Stimulated activated memory B cell treated with anti-CD40 and anti-IgM and Interleukin-4, amounts not matched to agents 10 μg/mL and 1 μg/mL and 100 μg/mL, for 72 hours (primary cell): ENCODE measurements around the gene NRF1.

Experiments used
- ATAC-seq: fragments of 150-1000 bp; cut with Tn5 transposase; 2 replicates; pipeline ENCODE4 v1.10.0; 2021
- H3K27ac Mint-ChIP-seq: one replicate; pipeline ENCODE4 v1.8.0; 2022; ENCODE audit warnings: mild to moderate bottlenecking, mixed read lengths
- H3K27me3 Mint-ChIP-seq: one replicate; pipeline ENCODE4 v1.8.0; 2022; ENCODE audit warnings: mixed read lengths
- H3K36me3 Mint-ChIP-seq: one replicate; pipeline ENCODE4 v1.8.0; 2022; ENCODE audit warnings: mixed read lengths
- H3K4me1 Mint-ChIP-seq: one replicate; pipeline ENCODE4 v1.8.0; 2022; ENCODE audit warnings: mixed read lengths
- H3K4me3 Mint-ChIP-seq: one replicate; pipeline ENCODE4 v1.8.0; 2022; ENCODE audit warnings: mild to moderate bottlenecking, moderate library complexity, mixed read lengths
- H3K9me3 Mint-ChIP-seq: one replicate; pipeline ENCODE4 v1.8.0; 2022; ENCODE audit warnings: mixed read lengths

Gene NRF1

DNA sequence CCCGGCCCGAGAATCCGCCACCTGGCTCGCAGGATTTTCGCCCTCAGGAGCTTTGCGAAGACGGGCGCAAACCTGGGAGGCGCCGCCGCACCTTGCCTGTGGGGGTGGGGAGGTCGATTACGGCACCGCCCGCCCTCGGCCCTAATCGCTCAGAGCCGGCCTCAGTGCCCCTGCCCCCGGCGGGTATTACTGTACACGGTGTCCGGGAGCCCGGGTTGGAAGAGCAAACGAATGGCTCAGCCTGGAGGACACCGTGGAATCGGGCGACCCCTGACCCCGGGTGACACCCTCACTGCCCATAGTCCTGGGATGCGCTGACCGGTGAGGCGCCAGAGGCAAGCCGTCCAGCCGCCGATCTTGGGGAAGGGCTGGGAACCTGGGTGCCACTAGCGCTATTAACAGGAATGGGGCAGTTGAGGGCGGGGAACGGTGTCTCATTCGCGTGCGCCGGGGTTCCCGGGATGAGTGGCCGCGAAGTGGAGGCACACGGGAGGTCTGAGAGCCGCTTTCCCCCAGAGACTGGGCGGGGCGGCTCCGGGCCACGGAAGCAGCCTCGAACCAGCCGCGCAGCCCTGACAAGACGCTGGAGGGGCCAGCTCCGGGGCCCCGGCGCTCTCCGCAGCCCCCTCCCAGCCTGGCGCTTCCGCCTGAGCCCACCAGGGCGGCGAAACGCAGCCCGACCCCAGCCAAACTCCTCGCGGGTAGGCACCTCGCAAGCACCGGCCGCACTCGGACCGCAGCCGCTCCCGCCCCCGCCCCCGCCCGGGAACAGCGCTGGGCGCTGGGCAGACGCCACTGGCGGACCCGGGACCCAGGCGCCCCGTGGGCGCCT lies 167.5 kb downstream of the NRF1 start:
- Mint-ChIP-seq H3K9me3 (no peaks in the 10 kb centered on the region), H3K4me1 (peaks cover 34% of the 10 kb centered on the region), H3K27ac (no peak overlapping the region), H3K36me3 (no peaks in the 10 kb centered on the region), H3K27me3 (peaks cover 65% of the 10 kb centered on the region), H3K4me3 (peak overlapping the region; percentile 66)
- no peak for ATAC-seq

DNA sequence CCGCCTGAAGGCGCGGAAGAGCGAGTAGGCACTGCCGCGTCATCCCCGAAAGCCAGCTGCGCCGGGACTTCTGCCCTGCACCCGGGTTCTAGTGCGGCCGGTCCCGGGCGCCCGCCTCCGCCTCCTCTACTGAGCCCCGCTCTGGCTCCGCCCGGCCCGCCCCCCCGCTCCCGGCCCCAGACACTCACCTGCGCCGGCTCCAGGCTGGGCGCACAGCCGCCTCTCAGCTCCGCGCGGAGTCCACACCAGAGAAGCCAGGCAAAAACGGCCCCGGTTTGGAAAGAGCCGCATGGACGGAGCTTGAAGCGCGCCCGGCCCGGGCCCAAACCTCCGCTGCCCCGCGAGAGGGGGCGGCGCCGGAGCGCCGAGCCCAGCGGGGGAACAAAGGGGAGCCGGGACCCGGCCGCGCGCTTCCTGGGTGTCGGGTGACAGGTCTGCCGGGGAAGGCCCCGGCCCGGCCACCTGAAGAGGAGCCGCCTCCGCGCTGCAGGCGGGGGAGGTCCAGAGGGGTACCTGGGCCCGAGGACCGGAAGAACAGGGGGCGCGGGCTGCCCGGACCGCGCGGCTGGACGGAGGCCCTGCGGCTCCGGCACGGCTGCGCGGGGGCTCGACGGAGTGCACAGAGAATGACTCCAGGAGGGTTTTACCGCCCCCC lies 168.2 kb downstream of the NRF1 start:
- ATAC-seq: peak; percentile 43
- Mint-ChIP-seq H3K4me3 (peak overlapping the region; percentile 59), H3K27me3 (peaks cover 71% of the 10 kb centered on the region), H3K4me1 (peaks cover 38% of the 10 kb centered on the region), H3K27ac (no peak overlapping the region), H3K36me3 (no peaks in the 10 kb centered on the region), H3K9me3 (no peaks in the 10 kb centered on the region)

- Mint-ChIP-seq H3K36me3 (no peaks in the 10 kb centered on the region), H3K27me3 (peaks cover 74% of the 10 kb centered on the region), H3K27ac (no peak overlapping the region), H3K9me3 (no peaks in the 10 kb centered on the region), H3K4me3 (peak overlapping the region; percentile 59), H3K4me1 (peaks cover 45% of the 10 kb centered on the region)
- ATAC-seq: peak; percentile 73
Measured at GRCh38 chr7:129780257-129780973, 168.9 kb downstream of the NRF1 start.

DNA sequence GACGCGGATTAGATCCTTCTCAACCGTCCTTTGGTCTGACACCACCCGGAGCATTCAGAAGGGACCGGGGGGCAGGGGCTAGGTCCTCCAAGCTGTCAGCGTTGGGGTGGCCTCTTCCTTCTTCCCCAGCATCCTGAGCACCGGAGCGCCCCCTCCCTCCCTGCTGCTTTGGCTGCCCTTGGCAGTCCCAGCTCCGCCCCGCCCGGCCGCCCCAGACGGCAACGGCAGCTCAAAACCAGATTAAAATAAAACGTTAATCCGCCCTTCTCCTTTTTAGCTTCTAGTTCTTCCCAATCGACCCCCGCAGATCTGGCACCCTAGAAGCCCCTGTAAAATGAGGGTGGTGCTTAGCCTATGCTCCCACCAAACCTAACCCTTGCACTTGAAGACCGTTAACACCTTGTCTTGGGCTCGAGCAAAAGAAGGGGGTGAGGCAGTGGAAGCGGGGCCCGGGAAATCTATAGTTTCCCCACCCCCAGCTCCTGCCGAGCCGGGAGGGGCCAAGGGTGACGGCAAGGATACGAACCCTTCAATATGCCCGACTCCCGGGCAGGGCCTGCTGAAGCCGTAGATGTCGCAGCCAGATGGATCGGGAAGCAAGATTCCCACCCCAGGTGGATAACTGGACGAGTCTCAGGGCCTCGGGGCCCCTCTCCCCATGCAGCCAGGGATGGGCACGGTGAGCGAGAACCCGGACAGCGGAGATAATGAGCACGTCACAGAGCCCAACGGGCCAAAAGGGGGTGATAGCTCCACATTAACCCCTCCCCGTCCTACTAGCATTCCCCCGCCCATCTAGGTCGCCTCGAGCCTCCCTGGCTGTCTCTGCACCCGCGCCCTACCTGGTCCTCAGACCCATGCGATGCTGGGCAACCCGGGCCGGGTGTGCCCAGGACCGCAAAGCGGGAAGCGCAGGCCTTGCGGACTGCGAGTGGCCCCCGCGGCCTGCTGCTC lies 169.7 kb downstream of the NRF1 start:
- ATAC-seq: no peak
- H3K9me3 Mint-ChIP-seq: no peaks in the 10 kb centered on the region
- H3K4me3 Mint-ChIP-seq: peak overlapping the region; percentile 78
- H3K4me1 Mint-ChIP-seq: peaks cover 53% of the 10 kb centered on the region
- H3K27ac Mint-ChIP-seq: no peak overlapping the region
- H3K36me3 Mint-ChIP-seq: no peaks in the 10 kb centered on the region
- H3K27me3 Mint-ChIP-seq: peaks cover 75% of the 10 kb centered on the region

DNA sequence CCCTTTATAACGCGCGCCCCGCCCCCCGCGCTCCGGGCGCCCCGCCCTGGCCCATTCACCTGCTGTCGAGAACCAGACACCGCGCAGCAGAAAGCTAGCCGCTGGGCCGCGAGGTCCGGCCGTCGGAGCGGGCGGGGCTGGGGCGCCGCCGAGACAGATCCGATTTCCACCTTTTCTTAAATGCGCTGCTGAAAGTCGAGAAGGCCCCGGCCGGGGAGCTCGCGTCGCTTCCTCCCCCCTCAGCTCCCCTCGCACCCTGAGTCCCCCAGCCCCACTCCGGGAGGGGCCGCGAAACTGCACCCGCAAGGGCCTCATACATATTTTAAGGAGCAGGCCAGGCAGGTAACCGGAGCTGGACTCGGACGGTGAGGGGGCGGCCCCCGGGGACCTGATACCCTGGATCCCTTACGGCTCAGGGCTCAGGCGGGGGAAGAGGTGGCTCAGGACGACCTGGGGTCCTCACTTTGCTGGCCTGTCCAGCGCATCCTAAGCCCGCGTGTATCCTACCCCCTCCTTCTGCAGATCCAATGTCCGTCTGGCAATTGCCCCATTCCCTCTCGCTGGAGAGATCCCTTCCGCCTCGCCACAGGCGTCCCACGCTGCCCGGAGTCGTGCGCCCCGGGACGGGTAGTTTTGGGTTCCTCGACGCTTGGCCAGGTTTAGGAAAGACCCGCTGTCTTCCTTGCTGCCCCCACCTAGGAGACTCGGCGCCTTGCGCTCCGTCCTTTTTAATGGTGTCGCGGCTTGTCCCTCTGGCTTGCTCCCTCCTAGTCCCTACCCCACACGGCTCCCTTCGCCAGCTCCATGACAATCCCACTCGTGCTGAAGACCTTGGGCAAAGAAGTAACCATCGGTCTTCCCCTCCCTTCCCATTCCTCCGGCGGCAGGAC lies 170.7 kb downstream of the NRF1 start:
- Mint-ChIP-seq H3K9me3 (no peaks in the 10 kb centered on the region), H3K27ac (no peak overlapping the region), H3K27me3 (peaks cover 79% of the 10 kb centered on the region), H3K4me1 (peaks cover 58% of the 10 kb centered on the region), H3K4me3 (peak overlapping the region; percentile 78), H3K36me3 (no peaks in the 10 kb centered on the region)
- no peak for ATAC-seq

GRCh38 chr7:129782818-129783583 lies 171.5 kb downstream of the NRF1 start:
- H3K9me3 Mint-ChIP-seq: no peaks in the 10 kb centered on the region
- no peaks in the 10 kb centered on the region for H3K36me3 Mint-ChIP-seq
- H3K27me3 Mint-ChIP-seq: peaks cover 76% of the 10 kb centered on the region
- H3K4me3 Mint-ChIP-seq: peak overlapping the region; percentile 55
- H3K27ac Mint-ChIP-seq: no peak overlapping the region
- H3K4me1 Mint-ChIP-seq: peaks cover 58% of the 10 kb centered on the region
- ATAC-seq: no peak

GRCh38 chr7:129783584-129783919 lies 172.0 kb downstream of the NRF1 start:
- Mint-ChIP-seq H3K9me3 (no peaks in the 10 kb centered on the region), H3K27ac (no peak overlapping the region), H3K4me3 (no peak overlapping the region), H3K27me3 (peaks cover 72% of the 10 kb centered on the region), H3K36me3 (no peaks in the 10 kb centered on the region), H3K4me1 (peaks cover 54% of the 10 kb centered on the region)
- ATAC-seq: no peak

DNA sequence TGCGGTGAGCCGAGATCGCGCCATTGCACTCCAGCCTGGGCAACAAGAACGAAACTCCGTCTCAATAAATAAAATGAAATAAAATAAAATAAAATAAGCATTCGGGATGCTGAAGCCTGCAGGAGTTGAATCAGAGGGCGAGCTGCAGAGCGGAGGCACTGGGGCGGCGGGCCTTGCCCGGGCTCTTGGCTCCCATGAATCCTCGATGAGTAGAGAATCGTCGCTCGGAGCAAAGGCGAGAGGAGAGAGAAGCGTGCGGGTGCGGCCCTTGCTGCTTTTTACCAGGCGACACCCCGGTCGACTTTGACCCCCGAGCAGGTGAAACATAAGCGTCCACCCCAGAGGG lies 172.9 kb downstream of the NRF1 start:
- peaks cover 50% of the 10 kb centered on the region for H3K4me1 Mint-ChIP-seq
- no peaks in the 10 kb centered on the region for H3K36me3 Mint-ChIP-seq
- no peak overlapping the region for H3K4me3 Mint-ChIP-seq
- no peaks in the 10 kb centered on the region for H3K9me3 Mint-ChIP-seq
- no peak for ATAC-seq
- H3K27me3 Mint-ChIP-seq: peaks cover 77% of the 10 kb centered on the region
- no peak overlapping the region for H3K27ac Mint-ChIP-seq

DNA sequence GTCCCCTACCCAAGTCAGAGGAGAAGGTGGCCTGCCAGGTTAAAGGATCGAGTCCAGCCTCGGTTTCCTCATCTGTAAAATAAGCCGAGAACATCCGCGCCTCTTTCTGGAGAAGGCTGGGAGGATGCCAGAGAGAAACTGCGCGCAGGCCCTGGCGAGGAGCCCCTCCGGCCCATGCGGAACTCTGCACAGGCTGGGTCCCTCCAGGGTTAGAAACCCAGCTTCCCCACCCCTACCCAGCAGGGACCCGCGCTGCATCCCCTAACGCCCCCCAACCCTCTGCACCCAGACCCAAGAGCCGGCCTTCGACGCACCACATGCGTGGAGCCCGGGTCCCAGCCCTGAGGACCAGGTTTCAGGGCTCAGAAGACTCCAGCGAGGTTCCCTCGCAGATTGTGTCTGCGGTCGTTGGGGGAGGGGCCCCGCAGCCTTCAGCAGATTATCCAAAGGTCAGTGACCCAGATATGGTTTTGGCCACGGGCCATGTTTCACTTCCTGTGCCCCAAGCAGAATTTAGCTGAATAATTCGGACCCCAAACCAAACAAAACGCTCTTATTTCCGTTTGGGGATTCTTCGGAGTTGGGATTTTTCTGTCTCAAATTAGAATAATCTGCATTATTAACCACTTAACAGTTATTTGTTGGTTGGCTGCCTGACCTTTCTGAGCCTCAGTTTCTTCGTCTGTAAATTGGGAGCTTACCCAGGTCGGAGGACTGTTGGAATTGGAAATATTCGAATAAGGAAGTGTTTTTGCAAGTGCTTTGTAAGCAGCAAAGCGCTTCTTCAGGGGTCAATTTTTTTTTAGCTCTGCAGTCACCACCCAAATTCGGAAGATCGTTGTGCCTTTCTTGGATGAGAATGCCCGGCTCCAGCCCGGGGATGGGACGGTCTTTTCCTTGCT lies 173.5 kb downstream of the NRF1 start:
- Mint-ChIP-seq H3K4me3 (peak overlapping the region; percentile 45), H3K27ac (no peak overlapping the region)

DNA sequence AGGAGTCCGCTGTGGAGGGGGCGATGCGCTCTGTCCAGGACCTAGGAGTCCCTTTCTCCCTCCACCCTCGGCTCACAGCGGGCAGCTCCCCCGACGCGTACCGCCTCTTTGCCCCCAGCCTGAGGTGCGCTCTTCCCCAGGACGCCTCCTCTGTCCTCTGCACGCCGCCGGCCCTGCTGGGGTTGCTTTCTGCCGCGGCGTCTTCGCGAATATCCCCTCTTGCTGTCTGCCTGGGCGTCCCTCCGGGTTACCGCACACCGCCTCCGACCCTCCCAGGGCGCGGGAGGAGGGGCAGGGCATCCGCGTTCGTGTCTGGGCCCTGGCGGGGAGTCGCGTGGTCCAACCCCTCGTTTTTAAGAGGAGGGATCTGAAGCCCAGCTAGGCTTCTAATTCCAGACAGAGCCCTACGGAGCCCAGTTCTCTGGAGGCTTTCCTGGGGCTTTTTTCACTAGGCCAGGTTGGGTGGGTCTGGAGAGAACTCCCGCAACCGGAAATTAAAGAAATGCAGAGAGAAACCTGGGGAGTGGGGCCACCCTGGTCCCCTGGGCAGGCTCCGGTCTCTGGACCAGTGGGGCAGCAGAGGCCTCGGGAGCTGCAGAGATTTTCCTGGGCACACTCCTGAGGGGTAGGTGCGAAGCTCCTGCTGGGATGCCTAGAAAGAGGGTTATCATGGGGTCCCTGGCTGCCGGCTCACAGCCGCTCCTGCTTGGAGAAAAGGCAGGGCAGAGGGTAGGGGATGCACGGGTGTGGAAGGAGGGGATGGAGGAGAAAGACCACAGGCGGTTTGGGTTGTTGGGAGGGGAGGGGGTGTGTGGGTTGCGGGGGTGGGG lies 174.4 kb downstream of the NRF1 start:
- H3K36me3 Mint-ChIP-seq: no peaks in the 10 kb centered on the region
- no peaks in the 10 kb centered on the region for H3K9me3 Mint-ChIP-seq
- peaks cover 48% of the 10 kb centered on the region for H3K4me1 Mint-ChIP-seq
- peaks cover 84% of the 10 kb centered on the region for H3K27me3 Mint-ChIP-seq
- ATAC-seq: peak; percentile 38
- H3K27ac Mint-ChIP-seq: no peak overlapping the region
- H3K4me3 Mint-ChIP-seq: peak overlapping the region; percentile 45

More for the DNA sequence above, 173.5 kb downstream of the NRF1 start:
- ATAC-seq: peak; percentile 39
- Mint-ChIP-seq H3K4me1 (peaks cover 50% of the 10 kb centered on the region), H3K27me3 (peaks cover 83% of the 10 kb centered on the region), H3K36me3 (no peaks in the 10 kb centered on the region), H3K9me3 (no peaks in the 10 kb centered on the region)

DNA sequence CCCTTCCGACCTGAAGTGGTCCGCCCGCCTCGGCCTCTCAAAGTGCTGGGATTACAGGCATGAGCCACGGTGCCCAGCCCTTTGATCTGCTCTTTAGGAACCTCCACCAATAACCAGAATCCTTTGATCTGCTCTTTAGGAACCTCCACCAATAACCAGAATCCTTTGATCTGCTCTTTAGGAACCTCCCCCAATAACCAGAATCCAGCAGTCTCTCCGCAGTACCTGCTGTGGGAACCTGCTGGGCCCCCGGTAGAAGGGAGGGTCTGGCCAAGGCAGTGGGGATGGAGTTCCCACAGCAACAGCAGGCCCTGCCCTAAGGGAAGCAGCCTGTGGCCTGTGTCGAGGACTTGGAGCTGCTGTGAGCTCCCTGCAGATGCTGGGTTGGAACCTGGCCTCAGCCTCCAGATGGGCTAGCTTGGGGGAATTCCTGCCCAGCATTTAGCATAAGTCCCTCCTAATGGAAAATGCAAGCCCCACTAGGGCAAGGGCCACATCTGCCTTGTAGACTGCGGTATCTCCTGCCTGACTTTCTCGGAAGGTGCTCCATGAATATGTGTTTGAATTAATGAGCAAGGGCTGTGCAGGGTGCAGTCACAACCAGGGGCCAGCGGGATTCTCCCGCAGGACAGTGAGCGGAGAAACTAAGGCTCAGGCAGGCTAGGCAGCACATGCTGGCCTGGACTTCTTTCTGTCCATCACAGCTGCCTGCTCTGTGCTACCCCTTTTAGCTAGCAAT lies 175.5 kb downstream of the NRF1 start:
- Mint-ChIP-seq H3K27me3 (peaks cover 83% of the 10 kb centered on the region), H3K4me1 (peaks cover 37% of the 10 kb centered on the region), H3K9me3 (no peaks in the 10 kb centered on the region), H3K4me3 (no peak overlapping the region), H3K36me3 (no peaks in the 10 kb centered on the region), H3K27ac (no peak overlapping the region)
- ATAC-seq: no peak
